Activated CD4-positive, CD25-positive, alpha-beta regulatory T cell treated with anti-CD3 and anti-CD28 coated beads, Interleukin-2, amount 50 U/mL, for 72 hours (primary cell): ENCODE data around the gene GJC2.

Experiments
- DNase-seq: peaks from one replicate; pipeline ENCODE4 v3.0.0; 2021

The GJC2 gene

DNA sequence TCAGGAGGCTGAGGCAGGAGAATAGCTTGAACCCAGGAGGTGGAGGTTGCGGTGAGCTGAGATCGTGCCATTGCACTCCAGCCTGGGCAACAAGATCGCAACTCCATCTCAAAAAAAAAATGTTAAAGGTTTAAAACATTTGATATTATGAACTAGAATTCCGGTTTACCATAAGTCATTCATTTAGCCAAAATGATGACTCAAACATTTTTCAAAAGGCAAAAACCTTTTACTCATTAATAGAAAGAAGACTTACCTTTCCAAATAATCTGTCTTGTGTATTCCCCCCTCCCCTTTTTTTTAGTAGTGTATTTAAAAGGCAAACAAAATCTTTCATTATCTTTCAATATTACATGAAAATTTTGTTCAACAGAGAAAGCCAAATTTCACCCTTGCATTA lies 32.4 kb upstream of the GJC2 start:
- DNase-seq = no peak

DNA sequence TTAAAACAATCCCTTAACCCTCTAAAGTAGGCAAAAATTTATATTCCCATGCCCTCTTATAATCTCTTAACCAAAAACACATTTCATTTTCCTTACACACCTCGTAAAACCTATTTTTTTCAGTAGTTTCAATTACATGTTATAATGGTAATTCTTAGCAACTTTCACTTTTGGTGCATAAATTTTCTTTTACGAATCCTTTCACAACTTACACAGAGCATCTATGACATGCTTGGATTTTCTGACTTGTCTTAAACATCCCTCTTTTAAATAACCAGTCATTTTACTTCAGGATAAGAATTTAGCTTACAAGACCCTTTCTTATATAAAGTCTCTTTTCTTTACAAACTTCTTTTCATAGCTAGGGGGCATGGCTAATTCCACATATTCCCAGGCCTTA lies 31.7 kb upstream of the GJC2 start:
- DNase-seq = no peak

DNA sequence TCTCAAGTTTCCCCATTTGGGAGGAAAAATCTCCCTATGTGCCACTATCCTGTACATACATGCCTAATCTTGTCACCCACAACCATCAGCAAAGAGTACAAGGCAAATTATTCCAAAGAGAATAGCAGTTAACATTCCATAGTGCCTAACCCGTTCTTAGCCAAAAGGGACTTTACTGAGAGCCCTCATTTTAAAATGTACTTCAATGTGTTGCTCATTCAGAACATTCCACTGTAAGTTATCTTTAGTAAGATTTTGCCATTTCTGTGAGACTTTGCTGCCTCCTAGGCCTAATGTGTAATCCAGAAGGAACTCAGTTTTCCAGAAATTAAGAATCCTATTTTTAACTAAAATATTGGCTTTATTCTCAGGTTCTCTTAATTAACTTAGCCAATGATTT lies 29.4 kb upstream of the GJC2 start:
- no peak for DNase-seq

DNA sequence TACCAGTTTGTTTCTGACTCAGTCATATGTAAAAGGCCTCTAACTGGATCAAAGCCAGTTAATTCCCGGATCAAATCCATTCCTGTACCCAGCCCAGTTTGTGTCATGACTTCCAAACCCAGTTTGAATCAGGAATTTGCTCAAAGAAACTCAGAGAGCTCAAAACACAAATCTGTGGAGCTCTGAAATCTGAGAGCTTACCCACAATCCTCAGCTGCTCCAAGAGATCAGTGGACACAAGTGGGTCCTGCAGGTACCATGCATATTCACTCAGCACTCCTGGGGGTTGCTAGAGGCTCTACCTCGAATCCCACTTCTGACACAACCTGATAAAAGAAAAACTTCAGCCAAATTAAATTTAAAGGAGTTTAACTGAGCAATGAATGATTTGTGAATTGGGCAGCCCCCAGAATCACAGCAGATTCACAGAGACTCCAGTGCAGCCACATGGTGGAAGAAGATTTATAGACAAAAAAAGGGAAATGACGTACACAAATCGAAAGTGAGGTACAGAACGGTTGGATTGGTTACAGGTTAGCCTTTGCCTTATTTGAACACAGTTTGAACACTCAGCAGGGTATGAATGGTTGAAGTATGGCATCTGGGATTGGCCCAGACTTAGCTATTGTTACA lies 28.8 kb upstream of the GJC2 start:
- no peak for DNase-seq

DNA sequence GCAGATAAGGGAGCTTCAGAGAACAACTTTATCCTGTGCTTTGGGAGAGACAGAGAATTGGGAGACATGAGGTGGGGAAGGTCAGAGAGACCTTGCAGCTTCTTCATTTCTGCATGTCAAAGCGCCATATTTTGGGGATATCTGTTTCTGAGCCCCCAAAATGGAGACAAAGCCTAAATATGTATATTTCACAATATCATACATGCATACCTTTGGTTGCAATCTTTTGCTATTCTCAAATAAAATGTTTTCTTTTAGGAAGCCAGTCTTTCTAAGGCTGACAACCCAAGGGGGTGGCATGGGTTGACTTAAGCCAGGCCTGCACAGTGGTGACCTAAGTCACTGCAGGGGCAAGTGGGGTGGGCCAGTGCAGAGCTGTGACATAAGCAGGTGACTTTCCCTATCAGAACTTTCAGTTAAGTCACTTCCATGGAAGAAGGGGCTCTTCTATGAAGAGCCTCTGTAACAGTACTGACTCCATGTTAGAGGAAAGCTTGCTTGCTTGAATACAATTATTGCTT lies 26.7 kb upstream of the GJC2 start:
- DNase-seq = no peak

DNA sequence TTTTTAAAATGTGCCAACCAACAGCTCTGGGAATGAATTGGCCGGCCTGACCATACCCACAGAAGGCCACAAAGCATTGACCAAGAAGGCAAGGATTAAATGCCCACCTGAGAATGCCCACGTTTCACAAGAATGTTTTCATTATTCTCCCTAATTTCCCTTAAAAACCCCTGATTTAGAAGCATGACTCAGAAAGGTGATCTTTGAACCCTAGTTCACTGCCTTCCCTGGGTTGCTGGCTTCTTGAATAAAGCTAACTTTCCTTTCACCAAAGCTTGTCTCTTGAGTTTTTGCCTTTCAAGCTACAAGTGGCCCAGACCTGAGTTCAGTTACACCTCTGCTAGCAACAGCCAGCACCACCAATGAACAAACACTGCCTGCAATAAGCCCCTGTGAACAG lies 26.2 kb upstream of the GJC2 start:
- DNase-seq = no peak

DNA sequence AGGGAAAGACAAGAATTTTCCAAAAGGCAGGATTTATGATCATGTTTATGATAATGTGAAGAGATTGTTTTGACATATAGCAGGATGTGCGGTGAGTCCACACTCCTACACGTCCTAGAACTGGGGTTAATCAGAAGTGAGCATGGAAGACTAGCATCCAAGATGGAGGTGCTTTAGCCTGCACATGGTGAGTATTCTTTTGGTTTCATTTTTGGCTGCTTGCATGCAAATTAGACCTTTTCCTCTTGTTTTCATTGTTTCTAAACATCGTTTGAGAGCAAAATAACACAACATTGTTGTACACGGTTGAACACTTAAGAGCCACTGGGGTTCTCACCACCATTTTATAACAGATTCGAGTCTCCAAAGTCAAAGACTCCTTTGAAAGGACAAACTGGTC lies 24.5 kb upstream of the GJC2 start:
- DNase-seq = no peak

DNA sequence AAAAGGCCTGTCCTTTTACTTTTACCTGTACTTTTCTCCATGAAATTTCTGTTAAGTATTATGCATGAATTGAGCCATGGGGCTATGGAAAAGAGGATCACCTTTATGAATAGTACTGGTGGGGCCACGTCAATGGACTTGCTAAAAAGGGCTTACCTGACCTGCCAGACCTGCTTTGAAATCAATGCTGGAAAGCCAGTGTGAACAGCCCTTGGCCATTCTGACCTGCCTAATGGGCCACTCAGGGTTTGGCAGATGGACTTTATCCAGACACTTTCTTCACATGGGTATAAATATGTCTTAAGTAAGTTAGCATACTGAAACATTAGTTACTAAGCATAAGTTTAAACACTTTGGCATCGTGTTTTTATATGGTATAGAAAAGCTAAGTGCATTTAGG lies 18.0 kb upstream of the GJC2 start:
- DNase-seq = no peak

DNA sequence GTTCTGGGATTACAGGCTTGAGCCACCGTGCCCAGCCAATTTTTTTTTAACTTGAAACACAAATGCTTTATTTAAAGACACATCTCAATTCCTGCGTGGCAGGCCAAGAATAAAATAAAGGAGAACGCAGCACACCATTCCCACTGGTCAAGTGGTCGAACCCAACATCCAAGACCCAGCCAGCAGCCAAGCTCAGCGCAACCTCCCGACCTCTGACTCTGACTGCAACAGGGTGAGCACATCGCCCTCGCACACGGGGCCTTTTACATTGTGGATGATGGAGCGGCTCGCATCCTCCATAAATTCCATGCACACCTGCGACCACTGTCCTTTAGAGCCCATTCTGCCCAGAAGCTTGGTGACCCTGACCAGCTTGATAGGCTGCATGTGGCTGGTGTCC lies 15.1 kb upstream of the GJC2 start:
- no peak for DNase-seq

DNA sequence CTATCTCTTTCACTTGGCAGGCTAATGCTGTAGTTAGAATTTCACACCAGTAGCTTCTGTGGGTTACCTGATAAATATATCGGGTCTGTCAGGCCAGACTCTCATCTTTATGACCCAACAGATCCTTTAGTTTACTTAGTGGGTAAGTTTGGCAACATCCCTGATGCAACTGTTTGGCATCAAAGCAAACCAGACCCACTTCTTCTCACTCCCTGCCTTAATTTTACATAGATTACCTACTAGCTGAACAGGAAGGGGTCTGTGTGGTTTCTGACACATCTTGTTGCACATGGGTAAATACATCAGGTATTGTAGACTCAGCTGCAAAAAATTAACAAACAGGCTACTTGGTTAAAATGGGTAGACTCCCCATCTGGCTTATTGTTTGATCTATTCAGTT lies 12.8 kb upstream of the GJC2 start:
- no peak for DNase-seq

DNA sequence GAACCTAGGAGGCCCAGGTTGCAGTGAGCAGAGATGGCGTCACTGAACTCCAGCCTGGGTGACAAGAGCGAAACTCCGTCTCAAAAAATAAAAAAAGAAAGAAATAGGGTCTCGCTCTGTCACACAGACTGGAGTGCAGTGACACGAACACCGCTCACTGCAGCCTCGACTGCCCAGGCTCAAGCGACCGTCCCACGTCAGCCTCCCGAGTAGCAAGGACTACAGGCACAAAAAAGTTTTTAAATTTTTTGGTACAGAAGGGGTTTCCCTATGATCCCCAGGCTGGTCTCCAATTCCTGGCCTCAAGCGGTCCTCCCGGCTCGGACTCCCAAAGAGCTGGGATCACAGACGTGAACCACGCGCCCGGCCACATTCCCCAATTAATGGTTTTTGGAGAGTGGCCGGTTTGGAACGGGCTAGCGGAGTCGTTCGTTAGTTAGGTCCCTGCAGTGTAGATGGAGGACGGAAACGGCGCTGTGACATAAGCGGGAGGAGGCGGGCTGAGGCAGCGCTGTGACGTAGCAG lies 10.3 kb upstream of the GJC2 start:
- DNase-seq = no peak

DNA sequence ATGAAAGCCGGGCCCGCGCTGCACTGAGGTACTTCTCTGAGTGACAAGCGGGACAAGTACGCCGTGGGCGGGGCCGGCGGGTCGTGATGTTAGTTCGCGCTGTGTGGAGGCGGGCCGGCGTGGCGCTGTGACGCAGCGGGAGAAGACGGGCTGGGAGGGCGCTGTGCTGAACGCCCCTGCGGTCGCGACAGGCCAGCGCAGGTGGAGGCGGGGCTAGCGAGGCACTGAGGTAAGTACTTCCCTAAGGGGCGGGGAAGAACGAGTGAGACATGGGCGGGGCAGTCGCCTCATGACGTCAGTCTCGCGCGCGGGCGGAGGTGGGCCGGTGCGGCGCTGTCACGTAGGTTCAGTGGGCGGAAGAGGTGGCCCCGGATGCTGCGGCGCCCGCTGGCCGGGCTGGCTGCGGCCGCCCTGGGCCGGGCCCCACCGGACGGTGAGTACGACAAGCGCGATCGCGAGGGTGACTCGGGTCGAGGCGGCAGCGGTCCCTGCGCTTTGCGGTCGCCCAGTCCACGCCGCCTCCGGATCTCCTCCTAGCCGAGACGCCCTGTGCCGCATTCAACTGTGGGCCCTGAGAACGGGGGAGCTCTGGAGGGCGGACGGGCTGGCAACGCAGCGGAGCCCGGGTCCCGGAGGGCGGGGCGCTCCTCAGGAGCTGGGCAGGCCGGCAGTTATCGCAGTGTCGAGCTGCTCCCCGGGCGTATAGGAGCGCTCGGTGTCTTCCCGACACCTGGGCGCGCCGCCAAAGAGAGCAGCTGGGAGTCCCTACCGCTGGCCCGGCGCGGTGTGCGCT lies 9.6 kb upstream of the GJC2 start, which contains the start of gene GUK1:
TSS of gene GUK1 (plus strand) at position 349 of the 793 bp plus-strand sequence. CDS start at position 373, 24 bp downstream.
- peak; percentile 99 for DNase-seq

DNA sequence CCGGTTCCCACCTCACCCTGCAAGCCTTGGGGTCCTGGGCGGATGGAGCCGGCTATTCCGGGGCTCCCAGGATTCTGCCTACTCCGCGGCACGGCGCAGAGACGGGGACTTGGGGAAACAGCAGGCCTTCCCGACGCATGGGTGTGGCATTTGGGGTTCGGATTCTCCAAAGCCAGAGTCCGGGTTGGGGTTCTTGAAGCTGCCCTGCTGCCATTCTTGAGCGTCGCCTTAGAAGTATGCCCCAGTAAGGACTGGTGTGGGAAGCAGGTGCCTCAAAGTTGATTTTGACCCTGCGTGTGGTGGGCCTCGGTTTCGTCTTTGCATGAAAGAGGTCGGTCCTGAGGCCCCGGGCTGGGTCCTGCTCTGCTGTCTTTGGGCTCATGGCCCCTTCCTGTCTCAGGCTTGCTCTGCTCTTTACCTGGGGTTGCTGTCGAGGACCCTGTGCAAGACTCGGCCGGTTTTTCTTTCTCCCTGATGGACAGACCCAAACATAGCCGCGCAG lies 9.0 kb upstream of the GJC2 start:
- no peak for DNase-seq

DNA sequence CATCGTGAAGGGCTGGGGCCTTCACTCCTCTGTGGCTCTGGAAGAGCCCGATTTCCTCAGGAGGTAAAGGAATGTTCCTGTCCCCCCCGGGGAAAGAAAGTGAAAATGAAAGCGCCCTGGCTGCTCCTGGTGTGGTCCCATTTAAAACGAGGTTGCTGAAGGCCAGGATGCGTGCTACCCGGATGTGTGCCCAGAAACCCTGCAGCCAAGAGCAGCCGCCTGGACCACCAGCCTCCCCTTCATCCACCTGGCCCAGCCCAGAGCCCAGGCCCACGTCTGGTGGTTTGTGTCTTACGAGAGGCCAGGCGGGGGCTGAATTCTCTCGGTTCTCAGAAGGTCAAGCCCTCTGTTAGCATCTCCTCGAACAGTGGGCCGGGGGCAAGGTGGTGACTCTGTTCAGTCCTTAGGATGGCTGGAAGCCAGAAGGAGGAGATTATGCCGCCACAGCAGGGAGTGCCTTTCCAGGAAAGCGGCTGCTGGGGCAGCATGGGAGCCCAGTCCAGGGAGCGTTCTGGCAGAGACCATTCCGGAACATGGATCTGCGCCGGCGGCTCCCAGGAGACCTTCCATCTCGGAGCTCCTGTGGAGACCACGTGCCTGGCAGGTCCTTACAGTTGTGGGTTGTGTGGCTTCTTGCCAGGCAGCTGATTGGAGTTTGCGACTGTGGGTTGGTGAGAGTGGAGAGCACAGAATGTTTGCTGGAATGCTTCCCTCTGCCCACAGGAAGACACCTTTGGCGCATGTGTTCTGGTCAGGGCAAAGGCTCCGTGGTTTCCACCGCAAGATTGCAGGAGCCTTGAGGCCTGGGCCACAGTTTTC lies 8.3 kb upstream of the GJC2 start:
- DNase-seq = peak; percentile 28

DNA sequence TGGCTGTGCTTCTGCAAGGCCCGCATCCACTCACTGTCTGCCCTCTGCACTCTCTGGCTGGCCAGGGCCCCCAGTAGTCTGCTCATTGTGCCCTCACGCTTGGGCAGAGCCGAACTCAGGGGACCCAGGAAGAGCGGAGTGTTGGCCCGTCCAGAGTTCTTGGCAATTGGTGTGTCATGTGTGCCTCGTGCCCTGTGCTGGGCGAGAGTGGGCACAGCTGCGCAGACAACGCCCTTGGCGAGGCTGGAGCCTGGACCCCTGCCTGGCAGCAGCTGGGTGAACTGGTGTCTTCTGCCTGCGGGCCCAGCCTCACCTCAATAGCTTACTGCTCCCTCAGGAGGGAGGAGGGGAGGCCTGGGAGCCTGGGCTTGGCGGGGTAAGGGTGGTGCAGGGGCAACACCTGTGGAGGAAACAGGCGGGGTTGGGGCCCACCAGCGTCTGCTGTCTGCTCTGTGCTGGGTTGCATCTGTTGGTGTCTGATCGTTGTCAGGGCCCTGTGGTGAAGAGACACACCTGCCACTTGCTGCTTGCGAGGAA lies 7.5 kb upstream of the GJC2 start:
- no peak for DNase-seq

DNA sequence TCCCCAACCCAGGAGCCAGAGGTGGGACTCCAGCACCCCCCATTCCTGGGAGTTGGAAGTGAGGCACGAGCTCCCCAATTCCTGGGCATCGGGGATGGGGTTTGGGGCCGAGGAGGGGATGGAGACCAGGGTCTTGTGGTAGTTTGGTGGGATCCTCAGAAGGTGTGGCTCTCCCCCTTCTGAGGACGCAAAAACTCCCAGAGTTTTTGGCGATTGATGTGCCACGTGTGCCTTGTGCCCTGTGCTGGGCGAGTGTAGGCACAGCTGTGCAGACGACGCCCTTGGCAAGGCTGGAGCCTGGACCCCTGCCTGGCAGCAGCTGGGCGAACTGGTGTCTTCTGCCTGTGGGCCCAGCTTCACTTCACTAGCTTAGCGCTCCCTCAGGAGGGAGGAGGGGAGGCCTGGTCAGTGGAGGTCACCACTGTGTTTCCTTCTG lies 7.0 kb upstream of the GJC2 start:
- DNase-seq = no peak

DNA sequence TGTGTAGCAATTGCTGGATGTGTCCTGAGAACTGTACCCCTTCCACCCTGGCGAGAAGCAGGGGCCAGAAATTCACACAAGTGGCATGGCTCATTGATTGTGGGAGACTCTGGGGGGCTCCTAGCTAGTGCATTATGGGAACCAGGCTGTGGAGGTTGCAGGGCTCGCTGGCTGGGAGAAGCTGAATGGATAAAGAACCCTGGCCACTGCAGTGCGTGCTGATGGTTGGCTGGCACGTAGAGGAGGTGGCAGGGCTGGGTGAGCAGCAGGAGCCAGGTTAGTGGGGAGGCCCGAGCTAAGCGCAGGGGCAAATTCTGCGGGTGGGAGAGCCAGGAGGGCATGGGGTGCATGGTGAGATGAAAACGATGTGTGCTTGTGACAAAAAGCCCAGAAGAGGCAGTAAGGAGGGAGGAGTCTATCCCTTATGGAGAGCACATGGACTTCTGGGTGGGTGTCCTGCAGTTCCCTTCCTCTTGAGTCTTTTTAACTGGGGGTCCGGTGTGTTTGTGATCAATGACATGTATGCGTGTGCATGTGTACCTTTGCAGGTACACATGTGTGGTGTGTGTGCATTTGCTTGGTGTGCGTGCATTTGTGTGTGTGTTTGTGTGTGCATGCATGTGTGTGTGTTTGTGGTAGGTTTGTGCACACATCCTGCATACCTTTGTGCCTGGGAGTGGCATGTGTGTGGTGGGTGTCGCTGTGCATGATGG lies 6.1 kb upstream of the GJC2 start:
- DNase-seq = no peak

DNA sequence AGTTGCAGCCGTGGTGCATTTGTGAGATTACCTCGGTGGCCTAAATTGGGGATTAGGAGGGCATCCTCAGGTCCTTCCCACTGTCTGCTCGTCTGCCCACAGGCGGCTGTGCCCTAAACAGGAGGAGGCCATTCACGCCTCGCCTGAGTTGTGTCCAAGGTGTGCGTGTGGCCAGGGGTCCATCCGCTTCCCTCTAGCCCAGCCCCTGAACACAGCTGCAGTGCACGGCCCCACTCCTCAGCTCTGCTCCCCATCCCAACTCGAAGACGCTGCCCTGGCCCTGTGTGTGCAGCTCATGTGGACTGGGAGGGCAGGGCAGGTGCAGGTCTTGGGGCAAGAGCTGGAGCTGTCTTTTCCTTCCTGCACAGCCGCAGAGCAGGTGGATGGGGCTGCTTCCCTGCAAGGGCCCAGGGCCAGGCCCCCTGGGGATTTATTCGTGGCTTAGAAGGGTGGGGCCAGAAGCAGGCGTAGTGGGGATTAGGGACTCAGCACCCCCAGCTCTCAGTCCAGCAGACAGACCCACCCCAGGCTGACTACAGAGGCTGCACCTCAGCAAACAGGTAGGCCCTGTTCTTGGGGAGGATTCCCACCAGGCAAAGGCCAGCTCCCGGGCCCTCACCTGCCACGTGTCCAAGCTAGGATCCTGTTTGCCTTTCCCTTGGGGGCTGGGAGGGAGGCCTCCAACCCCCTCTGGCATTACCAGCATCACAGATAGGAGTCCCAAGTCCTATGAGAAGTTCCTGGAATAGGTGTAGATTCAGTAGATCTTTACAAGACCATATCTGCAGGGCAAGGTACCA lies 5.3 kb upstream of the GJC2 start:
- no peak for DNase-seq

DNA sequence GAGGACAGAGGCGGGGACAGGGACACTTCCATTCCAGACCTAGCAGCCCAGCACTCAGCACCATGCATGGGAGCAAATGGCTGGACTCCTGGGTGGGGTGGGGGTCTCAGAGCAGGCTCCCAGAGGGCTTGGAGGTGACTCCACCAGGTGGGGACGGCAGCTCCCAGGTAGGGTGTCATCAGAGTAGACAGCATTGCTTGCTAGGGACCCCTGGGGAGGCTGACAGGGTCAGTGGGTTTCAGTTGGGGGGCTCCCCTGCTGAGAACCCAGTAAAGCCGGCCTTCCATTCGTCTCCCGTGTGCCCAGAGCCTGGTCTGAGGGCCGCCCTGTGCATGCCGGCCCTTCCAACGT lies 4.8 kb upstream of the GJC2 start:
- no peak for DNase-seq

DNA sequence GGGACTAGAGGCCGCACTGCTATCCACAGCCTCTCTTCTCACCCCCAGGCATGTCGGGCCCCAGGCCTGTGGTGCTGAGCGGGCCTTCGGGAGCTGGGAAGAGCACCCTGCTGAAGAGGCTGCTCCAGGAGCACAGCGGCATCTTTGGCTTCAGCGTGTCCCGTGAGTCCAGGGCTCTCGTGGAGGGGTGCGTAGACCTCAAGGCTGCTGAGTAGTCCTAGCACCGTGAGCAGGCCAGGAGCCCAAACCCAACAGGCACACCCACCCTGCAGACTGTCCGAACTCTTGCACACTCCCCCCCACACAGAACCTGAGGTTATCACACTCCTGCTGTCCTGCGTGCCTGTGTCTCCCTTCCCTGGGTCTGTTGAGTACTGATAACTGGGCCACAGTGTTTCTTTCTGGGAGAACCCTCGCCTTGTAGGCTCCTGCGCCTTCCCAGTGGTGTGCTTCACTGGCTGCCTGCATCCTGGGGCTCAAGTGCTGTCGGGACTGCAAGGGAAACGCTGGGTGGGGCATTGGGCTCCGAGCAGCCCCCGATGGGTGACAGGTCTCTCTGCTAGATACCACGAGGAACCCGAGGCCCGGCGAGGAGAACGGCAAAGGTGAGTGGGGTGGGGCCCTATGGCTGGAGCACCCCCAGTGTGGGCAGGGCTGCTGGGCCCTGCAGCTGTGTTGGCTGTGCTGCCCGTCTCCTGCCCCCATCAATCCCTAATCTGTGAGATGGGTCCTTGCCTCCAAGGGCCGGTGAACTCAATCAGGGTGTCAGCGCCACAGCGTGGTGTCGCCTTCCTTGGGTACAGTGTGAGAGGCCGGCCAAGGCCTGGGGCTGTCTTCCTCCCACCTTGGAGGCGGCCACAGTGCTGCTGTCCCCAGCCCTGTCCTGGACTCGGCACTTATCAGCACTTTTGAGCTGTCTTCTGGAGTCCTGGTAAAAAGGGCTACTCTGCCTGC lies 4.0 kb upstream of the GJC2 start:
- no peak for DNase-seq
